HepG2 (cell line): ENCODE data around the gene GNRH2. TPM values are rescaled to one million over a fixed set of nuclear protein-coding genes. Genes with fewer than 3 reads are reported as not detected.

Experiments used
- AGO1 ChIP-seq: fragments of 200-400 bp; formaldehyde crosslinking; IDR thresholded peaks from 2 replicates; pipeline ENCODE4 v1.6.1; 2017; ENCODE audit warnings: mild to moderate bottlenecking, low read depth, low read length, moderate library complexity; ENCODE audit not compliant: poor library complexity, severe bottlenecking
- CHCHD3 ChIP-seq: sonication (generic); formaldehyde crosslinking; IDR thresholded peaks from 2 replicates; pipeline ENCODE4 v1.8.0; 2022; ENCODE audit warnings: mild to moderate bottlenecking, missing genetic modification reagents, moderate library complexity
- E2F5 ChIP-seq: sonication (generic); formaldehyde crosslinking; conservative IDR thresholded peaks from 2 replicates; pipeline ENCODE4 v1.4.0; 2020; ENCODE audit warnings: missing genetic modification reagents
- FOXO1 ChIP-seq: sonication (generic); formaldehyde crosslinking; IDR thresholded peaks from 2 replicates; pipeline ENCODE4 v1.4.0; 2020; ENCODE audit warnings: missing genetic modification reagents
- GABPB1 ChIP-seq: IDR thresholded peaks from 2 replicates; pipeline ENCODE4 v1.6.1; 2016; ENCODE audit warnings: mild to moderate bottlenecking, missing genetic modification reagents, moderate library complexity, missing compliant biosample characterization
- GATAD1 ChIP-seq: IDR thresholded peaks from 2 replicates; pipeline ENCODE4 v1.6.1; 2016; ENCODE audit warnings: missing genetic modification reagents, missing compliant biosample characterization
- HIVEP1 ChIP-seq: sonication (generic); formaldehyde crosslinking; IDR thresholded peaks from 2 replicates; pipeline ENCODE4 v1.4.0; 2020; ENCODE audit warnings: mild to moderate bottlenecking, missing genetic modification reagents
- MTA3 ChIP-seq: sonication (generic); formaldehyde crosslinking; IDR thresholded peaks from 2 replicates; pipeline ENCODE4 v1.4.0; 2020; ENCODE audit warnings: missing genetic modification reagents
- MTERF4 ChIP-seq: sonication (generic); formaldehyde crosslinking; IDR thresholded peaks from 2 replicates; pipeline ENCODE4 v1.8.0; 2023; ENCODE audit warnings: mild to moderate bottlenecking, missing genetic modification reagents
- ZFP91 ChIP-seq: sonication (generic); formaldehyde crosslinking; IDR thresholded peaks from 2 replicates; pipeline ENCODE4 v1.9.0; 2022; ENCODE audit warnings: missing genetic modification reagents, mild to moderate bottlenecking, borderline replicate concordance
- ZHX1 ChIP-seq: sonication (generic); formaldehyde crosslinking; IDR thresholded peaks from 2 replicates; pipeline ENCODE4 v1.8.1; 2022; ENCODE audit warnings: low read depth, mild to moderate bottlenecking, missing genetic modification reagents
- ZNF292 ChIP-seq: sonication (generic); formaldehyde crosslinking; IDR thresholded peaks from 2 replicates; pipeline ENCODE4 v1.8.1; 2022; ENCODE audit warnings: mild to moderate bottlenecking, low read depth, missing genetic modification reagents, borderline replicate concordance
- ZNF3 ChIP-seq: IDR thresholded peaks from 2 replicates; pipeline ENCODE4 v1.7.0; 2017; ENCODE audit warnings: inconsistent platforms
- ZNF331 ChIP-seq: sonication (generic); formaldehyde crosslinking; IDR thresholded peaks from 2 replicates; pipeline ENCODE4 v1.4.0; 2020; ENCODE audit warnings: missing genetic modification reagents
- polyA plus RNA-seq, 8 experiments: library from polyadenylated mRNA; depleted of rRNA in 3 of 8; stranded (reverse) in 7 of 8; unstranded in 1 of 8; fragments of >200 nt; fragmentation: Illumina TruSeq in 4 of 8; extraction: Trizol in 4 of 8; gene quantifications; 2 replicates each; pipeline versions ENCODE4 v1.2.1 to v1.2.3, GENCODE V29; 2011 to 2016; ENCODE audit warnings: low read depth in 4 of 8, missing spikeins in 1 of 8, mixed read lengths in 1 of 8; ENCODE audit not compliant: insufficient read depth in 1 of 8
- total RNA-seq, 5 experiments: library from RNA; depleted of rRNA; stranded (reverse); fragments of >200 nt; fragmentation: Illumina TruSeq; extraction: Trizol; gene quantifications; 2 replicates each; pipeline ENCODE4 v1.2.3, GENCODE V29; 2016; ENCODE audit warnings: low read depth in 1 of 5
- TF ChIP-seq, protein P1 (sequence below): IDR thresholded peaks from 2 replicates; pipeline ENCODE4 v1.6.1; 2016; ENCODE audit warnings: low read depth
- TF ChIP-seq, protein P2 (sequence below): sonication (generic); formaldehyde crosslinking; IDR thresholded peaks from 2 replicates; pipeline ENCODE4 v1.4.0; 2020; ENCODE audit warnings: mild to moderate bottlenecking, missing genetic modification reagents, borderline replicate concordance

GNRH2 gene
- total and polyA plus RNA-seq, 2 of the 13 experiments (the other 11 are each of a cell fraction or from before 2014, with no cell fraction given), result 0.28 TPM; not detected in 1

DNA sequence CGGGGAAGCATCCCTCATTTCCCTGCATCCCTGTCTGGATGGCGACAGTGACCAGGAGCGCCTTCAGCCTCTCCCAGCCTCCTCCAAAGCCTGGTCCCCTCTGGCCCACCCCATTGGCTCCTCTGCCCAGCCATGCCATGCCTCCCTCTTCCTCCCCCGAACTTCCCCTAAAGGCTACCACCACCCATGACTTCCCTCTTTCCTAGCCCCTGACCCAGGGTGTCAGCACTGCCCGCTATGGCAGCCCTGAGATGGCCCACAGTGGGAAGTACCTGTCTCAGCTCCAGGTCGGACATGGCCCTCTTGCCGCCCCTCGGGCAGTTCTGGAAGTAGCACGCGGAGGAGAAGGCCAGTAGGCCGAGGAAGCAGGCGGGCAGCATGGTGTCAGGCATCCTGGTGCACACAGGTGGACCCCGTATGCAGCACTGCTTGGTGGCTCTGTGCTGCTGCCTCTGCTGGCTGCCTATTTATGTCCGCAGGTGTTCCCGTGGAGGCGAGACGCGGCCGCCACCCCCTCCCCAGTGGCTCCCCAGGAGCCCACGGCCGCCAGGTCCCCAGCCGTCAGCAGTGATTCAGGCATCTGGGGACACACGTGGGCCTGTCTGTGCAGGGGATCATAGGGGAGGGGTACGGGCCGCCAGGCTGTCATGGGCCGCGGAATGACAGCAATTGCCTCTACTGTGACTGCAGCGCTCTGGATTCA is 41.0 kb downstream of the GNRH2 start, which contains the start of gene AVP (continued):
- 0 out of 2 replicates have a peak, but pooled peaks have one; percentile 20 for TF ChIP-seq ZHX1 (CRISPR knock-in tag)
- TF ChIP-seq AGO1, result peak; percentile 44
- no peak for TF ChIP-seq MTERF4 (CRISPR knock-in tag)
- 0 out of 2 replicates have a peak, but pooled peaks have one; percentile 20 for TF ChIP-seq GABPB1 (CRISPR knock-in tag)
- 0 out of 2 replicates have a peak, but pooled peaks have one; percentile 12 for TF ChIP-seq FOXO1
- TF ChIP-seq GATAD1 (CRISPR knock-in tag), result no peak
- TF ChIP-seq CHCHD3 (CRISPR knock-in tag), result peak; percentile 20; the same call in 1 of the 2 replicates
- TF ChIP-seq HIVEP1, result 0 out of 2 replicates have a peak, but pooled peaks have one; percentile 16
- TF ChIP-seq ZNF292, result peak; percentile 69; the same call in 1 of the 2 replicates
- TF ChIP-seq, protein P1, sequence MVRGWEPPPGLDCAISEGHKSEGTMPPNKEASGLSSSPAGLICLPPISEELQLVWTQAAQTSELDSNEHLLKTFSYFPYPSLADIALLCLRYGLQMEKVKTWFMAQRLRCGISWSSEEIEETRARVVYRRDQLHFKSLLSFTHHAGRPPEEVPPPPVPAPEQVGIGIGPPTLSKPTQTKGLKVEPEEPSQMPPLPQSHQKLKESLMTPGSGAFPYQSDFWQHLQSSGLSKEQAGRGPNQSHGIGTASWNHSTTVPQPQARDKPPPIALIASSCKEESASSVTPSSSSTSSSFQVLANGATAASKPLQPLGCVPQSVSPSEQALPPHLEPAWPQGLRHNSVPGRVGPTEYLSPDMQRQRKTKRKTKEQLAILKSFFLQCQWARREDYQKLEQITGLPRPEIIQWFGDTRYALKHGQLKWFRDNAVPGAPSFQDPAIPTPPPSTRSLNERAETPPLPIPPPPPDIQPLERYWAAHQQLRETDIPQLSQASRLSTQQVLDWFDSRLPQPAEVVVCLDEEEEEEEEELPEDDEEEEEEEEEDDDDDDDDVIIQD (CRISPR knock-in tag), result no peak
- TF ChIP-seq ZFP91, result 0 out of 2 replicates have a peak, but pooled peaks have one; percentile 44
- TF ChIP-seq ZNF331, result no peak
- TF ChIP-seq MTA3, result no peak
- no peak for TF ChIP-seq ZNF3 (CRISPR knock-in tag)
- no peak for TF ChIP-seq E2F5 (CRISPR knock-in tag)
- TF ChIP-seq, protein P2, sequence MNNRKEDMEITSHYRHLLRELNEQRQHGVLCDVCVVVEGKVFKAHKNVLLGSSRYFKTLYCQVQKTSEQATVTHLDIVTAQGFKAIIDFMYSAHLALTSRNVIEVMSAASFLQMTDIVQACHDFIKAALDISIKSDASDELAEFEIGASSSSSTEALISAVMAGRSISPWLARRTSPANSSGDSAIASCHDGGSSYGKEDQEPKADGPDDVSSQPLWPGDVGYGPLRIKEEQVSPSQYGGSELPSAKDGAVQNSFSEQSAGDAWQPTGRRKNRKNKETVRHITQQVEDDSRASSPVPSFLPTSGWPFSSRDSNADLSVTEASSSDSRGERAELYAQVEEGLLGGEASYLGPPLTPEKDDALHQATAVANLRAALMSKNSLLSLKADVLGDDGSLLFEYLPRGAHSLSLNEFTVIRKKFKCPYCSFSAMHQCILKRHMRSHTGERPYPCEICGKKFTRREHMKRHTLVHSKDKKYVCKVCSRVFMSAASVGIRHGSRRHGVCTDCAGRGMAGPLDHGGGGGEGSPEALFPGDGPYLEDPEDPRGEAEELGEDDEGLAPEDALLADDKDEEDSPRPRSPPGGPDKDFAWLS (CRISPR knock-in tag), result no peak
